Measurements from ENCODE around the gene TBC1D4.

The TBC1D4 gene

DNA sequence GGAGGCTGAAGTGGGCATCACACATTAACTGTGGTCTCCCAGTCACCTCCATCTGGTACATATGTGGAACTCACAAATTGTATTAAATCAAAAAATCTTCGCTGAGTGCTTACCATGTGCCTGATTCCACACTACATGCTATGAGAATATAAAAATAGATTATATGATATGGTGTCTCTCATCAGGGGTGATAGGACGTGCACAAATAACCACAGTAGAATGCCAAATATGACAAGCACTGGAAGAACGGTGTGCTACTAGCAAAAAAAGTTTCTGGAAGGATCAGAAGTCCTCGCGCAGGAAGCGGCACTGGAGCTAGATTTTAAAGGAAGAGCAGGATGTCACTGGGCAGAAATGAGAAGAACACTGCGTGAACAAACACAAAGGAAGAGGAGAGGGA is 62.3 kb downstream of the TBC1D4 start:
- H3K4me3 ChIP-seq (replicated peaks; ENCODE audit: low read depth, low read length) = no peak overlapping the region
- TF ChIP-seq, protein P1, sequence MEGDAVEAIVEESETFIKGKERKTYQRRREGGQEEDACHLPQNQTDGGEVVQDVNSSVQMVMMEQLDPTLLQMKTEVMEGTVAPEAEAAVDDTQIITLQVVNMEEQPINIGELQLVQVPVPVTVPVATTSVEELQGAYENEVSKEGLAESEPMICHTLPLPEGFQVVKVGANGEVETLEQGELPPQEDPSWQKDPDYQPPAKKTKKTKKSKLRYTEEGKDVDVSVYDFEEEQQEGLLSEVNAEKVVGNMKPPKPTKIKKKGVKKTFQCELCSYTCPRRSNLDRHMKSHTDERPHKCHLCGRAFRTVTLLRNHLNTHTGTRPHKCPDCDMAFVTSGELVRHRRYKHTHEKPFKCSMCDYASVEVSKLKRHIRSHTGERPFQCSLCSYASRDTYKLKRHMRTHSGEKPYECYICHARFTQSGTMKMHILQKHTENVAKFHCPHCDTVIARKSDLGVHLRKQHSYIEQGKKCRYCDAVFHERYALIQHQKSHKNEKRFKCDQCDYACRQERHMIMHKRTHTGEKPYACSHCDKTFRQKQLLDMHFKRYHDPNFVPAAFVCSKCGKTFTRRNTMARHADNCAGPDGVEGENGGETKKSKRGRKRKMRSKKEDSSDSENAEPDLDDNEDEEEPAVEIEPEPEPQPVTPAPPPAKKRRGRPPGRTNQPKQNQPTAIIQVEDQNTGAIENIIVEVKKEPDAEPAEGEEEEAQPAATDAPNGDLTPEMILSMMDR (IDR thresholded peaks at IDR 0.05; ENCODE audit: low read length, missing control alignments) = no peak
- no peak for DNase-seq (ENCODE audit: low read depth)

DNA sequence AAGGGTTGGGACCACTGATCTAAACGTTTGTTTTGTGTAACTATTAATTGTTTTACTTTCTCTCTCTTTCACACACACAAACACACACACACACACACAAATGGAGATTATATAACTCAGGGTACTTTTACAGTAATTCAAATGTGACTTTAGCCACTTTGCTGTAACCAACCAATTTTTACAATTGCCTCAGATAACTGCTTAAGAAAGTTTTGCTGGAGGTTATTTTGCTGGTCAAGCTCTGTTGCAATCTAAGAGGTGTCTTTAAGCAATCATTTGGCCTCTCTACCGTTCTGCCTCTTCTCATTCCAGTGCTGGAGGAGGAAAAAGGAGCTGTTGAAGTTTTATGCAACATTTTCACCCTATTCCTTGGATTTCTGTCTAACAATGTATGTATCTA is 63.0 kb downstream of the TBC1D4 start:
- DNase-seq (ENCODE audit: low read depth) = peak; percentile 65
- TF ChIP-seq, protein P1 (IDR thresholded peaks at IDR 0.05; ENCODE audit: low read length, missing control alignments) = no peak
- no peak overlapping the region for H3K4me3 ChIP-seq (replicated peaks; ENCODE audit: low read depth, low read length)

DNA sequence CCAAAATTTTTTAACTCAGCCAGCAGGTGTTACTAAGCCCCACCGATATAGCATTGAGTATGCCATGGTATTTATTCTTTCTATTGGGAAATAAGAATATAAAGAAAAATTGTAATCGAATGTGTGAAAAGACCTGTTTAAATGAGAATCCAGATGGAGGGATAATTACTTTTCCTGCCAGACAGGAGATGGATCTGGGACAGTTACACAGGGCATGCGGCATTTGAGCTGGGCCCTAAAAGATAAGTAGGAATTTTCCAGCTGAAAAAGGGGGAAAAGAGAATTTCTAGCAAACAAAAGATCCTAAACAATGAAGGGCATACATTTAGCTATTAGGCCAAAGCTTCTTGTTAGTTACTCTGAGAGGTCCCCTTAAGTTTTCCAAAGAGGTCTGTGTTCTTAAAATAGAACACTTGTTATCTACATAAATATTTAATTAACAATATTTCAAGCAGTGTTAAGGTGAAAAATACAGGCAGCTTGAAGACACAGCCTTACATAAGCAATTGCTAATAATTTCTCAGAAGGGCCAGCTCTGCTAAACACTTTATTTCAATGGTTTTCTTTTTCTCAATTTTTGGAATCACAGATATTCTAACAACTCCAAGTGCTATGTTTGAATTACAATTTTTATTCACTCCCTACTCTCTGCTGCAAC is 63.7 kb downstream of the TBC1D4 start:
- TF ChIP-seq, protein P1 (IDR thresholded peaks at IDR 0.05; ENCODE audit: low read length, missing control alignments) = no peak
- DNase-seq (ENCODE audit: low read depth) = no peak

DNA sequence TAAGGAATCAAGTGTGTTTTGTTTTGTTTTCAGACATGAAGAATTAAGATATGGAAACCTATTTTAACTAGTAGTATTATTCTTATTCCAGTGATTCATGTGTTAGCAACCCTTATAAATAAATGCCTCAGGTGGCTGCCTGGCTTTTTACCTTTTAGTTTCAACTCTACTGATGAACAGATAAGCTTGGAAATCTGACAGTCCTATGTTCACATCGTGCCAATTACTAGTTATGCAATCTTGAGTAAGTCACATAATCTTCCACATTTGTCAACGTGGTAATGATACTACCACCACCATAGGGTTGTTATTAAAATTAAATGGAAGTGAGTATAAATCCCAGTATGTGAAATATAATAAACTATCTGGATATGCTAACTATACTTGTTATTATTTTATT is 64.3 kb downstream of the TBC1D4 start:
- H3K4me3 ChIP-seq (replicated peaks; ENCODE audit: low read depth, low read length) = no peak overlapping the region
- TF ChIP-seq, protein P1 (IDR thresholded peaks at IDR 0.05; ENCODE audit: low read length, missing control alignments) = no peak
- no peak for DNase-seq (ENCODE audit: low read depth)

More for the DNA sequence above, 63.7 kb downstream of the TBC1D4 start:
- H3K4me3 ChIP-seq (replicated peaks; ENCODE audit: low read depth, low read length) = no peak overlapping the region

GRCh38 chr13:75417012-75417384 is 65.0 kb downstream of the TBC1D4 start:
- TF ChIP-seq, protein P1 (IDR thresholded peaks at IDR 0.05; ENCODE audit: low read length, missing control alignments) = no peak
- no peak overlapping the region for H3K4me3 ChIP-seq (replicated peaks; ENCODE audit: low read depth, low read length)
- DNase-seq (ENCODE audit: low read depth) = no peak

DNA sequence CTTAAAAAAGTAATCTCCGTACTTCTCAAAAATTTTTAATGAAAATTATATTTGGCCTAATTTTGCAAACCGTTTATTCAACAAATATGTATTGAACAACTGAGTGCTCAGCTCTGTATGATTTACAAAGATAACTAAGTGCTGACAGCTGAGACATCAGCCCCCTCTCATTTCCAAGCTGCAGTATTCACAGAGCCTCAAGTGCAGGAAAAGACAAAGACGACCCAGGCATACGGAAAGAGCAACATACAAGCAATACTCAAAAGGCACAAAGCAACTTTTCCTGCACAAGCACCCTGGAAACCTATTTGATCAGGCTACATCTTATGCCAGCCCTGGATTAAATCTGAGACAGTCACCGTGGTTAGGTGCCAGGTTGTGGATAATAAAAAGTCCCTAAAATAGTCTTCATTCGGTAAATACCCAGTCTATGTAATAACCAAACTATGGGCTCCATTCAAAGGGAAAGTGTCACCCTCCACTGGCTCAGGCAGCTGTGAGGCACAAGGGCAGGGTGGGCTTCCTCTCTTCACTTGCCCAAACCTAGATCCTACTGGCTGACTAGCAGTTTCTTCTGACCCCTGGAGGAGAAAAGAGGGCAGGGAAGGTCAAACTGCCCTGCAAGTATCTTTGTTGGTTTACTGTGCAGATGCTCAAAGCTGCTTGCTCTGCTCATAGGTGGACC is 65.5 kb downstream of the TBC1D4 start:
- H3K4me3 ChIP-seq (replicated peaks; ENCODE audit: low read depth, low read length) = no peak overlapping the region
- DNase-seq (ENCODE audit: low read depth) = no peak
- TF ChIP-seq, protein P1 (IDR thresholded peaks at IDR 0.05; ENCODE audit: low read length, missing control alignments) = no peak

- H3K4me3 ChIP-seq (replicated peaks; ENCODE audit: low read depth, low read length) = no peak overlapping the region
- DNase-seq (ENCODE audit: low read depth) = peak; percentile 86
- TF ChIP-seq, protein P1 (IDR thresholded peaks at IDR 0.05; ENCODE audit: low read length, missing control alignments) = no peak
Measured at GRCh38 chr13:75415694-75416093, 66.3 kb downstream of the TBC1D4 start.
